ENCODE measurements around the gene TMEM203.

DNA sequence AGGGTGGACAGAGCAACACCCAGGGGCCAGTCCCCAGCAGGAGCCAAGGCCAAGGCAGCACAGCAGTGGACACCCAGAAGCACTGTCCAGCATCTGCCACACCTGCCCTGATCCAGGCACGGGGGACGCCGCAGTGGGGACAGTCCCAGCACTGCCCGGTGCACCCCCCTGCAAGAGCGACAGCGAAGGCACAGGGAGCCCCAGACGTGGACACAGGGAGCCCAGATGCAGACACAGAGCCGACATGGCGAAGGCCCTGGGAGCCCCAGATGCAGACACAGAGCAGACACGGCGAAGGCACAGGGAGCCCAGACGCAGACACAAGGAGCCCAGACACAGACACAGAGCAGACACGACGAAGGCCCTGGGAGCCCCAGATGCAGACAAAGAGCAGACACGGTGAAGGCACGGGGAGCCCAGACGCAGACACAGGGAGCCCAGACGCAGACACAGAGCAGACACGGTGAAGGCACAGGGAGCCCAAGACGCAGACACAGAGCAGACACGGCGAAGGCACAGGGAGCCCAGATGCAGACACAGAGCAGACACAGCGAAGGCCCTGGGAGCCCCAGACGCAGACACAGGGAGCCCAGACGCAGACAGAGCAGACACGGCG is 21.4 kb downstream of the TMEM203 start:
- TF ChIP-seq, protein P1, sequence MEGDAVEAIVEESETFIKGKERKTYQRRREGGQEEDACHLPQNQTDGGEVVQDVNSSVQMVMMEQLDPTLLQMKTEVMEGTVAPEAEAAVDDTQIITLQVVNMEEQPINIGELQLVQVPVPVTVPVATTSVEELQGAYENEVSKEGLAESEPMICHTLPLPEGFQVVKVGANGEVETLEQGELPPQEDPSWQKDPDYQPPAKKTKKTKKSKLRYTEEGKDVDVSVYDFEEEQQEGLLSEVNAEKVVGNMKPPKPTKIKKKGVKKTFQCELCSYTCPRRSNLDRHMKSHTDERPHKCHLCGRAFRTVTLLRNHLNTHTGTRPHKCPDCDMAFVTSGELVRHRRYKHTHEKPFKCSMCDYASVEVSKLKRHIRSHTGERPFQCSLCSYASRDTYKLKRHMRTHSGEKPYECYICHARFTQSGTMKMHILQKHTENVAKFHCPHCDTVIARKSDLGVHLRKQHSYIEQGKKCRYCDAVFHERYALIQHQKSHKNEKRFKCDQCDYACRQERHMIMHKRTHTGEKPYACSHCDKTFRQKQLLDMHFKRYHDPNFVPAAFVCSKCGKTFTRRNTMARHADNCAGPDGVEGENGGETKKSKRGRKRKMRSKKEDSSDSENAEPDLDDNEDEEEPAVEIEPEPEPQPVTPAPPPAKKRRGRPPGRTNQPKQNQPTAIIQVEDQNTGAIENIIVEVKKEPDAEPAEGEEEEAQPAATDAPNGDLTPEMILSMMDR (IDR thresholded peaks at IDR 0.05), result no peak
- no peak for TF ChIP-seq POLR2A (IDR thresholded peaks at IDR 0.05)

Measured in thyroid gland (tissue), 4 donors.